HG03457 (cell line): ENCODE measurements around the gene DAGLB.
A peak's percentile ranks its signal among the peaks of the same experiment; 100 is the strongest.

Experiments used
- ATAC-seq: cut with Tn5 transposase; IDR thresholded peaks from one replicate; pipeline ENCODE4 v1.9.1; 2021; ENCODE audit warnings: moderate number of reproducible peaks; ENCODE audit not compliant: unreplicated experiment

DAGLB gene, protein sequence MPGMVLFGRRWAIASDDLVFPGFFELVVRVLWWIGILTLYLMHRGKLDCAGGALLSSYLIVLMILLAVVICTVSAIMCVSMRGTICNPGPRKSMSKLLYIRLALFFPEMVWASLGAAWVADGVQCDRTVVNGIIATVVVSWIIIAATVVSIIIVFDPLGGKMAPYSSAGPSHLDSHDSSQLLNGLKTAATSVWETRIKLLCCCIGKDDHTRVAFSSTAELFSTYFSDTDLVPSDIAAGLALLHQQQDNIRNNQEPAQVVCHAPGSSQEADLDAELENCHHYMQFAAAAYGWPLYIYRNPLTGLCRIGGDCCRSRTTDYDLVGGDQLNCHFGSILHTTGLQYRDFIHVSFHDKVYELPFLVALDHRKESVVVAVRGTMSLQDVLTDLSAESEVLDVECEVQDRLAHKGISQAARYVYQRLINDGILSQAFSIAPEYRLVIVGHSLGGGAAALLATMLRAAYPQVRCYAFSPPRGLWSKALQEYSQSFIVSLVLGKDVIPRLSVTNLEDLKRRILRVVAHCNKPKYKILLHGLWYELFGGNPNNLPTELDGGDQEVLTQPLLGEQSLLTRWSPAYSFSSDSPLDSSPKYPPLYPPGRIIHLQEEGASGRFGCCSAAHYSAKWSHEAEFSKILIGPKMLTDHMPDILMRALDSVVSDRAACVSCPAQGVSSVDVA

DNA sequence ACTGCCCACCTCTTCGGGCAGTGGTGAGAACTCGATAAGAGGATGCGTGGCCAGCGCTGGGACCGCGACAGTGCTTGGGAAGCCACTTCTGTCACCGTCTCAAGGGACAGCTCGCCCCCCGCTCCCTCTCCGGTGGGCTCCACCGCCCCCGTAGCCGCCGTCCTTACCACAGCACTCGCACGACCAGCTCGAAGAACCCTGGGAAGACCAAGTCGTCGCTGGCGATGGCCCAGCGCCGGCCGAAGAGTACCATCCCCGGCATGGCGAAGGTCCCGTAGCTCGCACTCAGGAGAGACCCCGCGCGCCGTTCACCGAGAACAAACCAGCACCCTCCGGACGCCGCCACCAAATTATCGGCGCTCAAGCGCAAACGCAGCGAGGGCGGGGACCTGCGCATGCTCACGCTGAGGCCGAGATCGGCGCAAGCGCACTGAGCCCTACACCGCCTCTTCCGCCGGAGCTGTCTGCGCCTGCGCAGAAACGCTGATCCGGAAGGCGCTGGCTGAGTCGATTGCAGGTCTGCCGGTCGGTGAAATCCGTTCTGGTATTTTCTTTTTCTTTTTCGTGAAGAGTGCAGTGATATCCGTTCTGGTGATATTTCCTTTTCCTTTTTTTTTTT is at the start of gene DAGLB:
Gene DAGLB, minus strand, starts transcription at position 374 of the 619 bp plus-strand sequence. Its CDS starts 112 bp downstream, at position 262.
- peak; percentile 56 for ATAC-seq

- ATAC-seq, result no peak
Measured at GRCh38 chr7:6497637-6497905, 49.8 kb upstream of the DAGLB start.

GRCh38 chr7:6496842-6497636 is 49.3 kb upstream of the DAGLB start:
- no peak for ATAC-seq

DNA sequence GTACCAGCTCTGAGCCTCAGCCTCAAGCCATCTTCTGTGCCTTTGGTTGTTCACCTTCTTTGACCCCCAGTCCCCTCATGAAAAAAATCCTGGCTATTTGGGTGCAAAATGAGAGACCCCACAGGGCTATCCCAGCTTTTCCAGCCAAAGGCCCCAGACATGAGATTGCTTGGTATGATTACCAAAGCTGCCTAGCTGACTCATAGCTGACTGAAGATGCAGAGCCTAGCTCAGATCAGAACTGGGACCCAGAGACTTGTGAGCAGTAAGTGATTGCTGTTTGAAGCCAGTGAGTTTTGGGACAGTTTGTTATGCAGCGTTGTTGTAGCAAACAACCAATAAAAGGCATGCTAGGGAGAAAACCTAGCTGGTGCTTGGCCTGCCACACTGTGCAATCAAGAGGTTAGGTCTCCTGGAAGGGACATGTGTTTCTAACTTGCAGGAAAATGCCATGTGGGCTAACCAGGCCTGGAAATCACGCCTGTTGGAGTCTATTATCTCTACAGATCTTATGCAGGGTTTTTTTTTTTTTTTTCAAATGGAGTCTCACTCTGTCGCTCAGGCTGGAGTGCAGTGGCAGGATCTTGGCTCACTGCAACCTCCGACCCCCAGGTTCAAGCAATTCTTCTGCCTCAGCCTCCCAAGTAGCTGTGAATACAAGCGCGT is 48.0 kb upstream of the DAGLB start:
- ATAC-seq, result no peak

- ATAC-seq, result no peak
Measured at GRCh38 chr7:6494365-6494764, 46.6 kb upstream of the DAGLB start.

GRCh38 chr7:6491194-6491593 is 43.4 kb upstream of the DAGLB start:
- no peak for ATAC-seq

- ATAC-seq, result no peak
Measured at GRCh38 chr7:6489612-6490011, 41.9 kb upstream of the DAGLB start.

DNA sequence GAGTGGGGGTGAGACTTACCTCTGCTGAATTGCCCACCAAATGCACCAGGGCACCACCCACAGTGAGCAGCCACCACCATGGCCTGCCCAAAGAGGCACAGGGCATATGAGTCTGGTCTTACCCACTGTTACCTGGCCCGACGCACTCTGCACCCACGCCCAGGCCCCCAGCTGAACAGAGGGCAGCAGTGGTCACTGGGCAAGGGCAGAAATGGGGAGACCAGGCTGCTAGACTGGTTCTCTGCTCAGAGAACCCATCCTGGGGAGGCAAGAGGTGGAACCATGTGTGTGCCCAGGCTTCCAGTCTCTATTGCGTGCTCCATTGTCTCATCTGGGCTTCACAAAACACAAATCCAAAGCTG is 39.4 kb upstream of the DAGLB start:
- ATAC-seq, result no peak

GRCh38 chr7:6486438-6487183 is 38.9 kb upstream of the DAGLB start:
- ATAC-seq, result no peak

DNA sequence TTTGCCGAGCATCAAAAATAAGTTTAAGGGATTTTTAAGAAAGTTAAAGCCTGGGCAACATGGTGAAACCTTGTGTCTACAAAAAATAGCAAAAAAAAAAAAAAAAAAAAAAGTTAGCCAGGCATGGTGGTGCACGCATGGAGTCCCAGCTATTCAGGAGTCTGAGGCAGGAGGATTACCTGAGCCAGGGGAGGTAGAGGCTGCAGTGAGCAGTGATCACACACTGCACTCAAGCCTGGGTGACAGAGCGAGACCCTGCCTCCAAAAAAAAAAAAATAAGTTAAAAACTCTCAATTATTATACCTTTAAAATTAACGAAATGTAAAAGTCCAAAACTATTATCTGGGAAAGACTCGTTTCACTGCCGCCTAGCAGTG is 35.0 kb upstream of the DAGLB start:
- ATAC-seq, result no peak

- no peak for ATAC-seq
Measured at GRCh38 chr7:6482307-6482706, 34.6 kb upstream of the DAGLB start.

DNA sequence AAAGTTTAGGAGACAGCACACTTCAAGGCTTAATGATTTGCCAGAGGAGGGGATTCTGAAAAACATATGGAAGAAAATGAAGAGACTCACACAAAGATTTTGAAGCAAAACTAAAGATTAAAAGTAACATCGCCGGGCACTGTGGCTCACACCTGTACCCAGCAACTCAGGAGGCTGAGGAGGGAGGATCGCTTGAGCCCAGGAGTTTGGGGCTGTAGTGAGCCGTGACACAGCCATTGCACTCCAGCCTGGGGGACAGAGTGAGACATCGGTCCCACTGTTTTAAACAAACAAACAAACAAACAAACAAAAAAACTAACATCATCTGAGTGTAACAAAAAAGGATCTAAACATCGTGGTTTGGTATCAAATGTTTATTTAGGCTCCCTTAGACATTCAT is 33.7 kb upstream of the DAGLB start:
- ATAC-seq, result no peak

DNA sequence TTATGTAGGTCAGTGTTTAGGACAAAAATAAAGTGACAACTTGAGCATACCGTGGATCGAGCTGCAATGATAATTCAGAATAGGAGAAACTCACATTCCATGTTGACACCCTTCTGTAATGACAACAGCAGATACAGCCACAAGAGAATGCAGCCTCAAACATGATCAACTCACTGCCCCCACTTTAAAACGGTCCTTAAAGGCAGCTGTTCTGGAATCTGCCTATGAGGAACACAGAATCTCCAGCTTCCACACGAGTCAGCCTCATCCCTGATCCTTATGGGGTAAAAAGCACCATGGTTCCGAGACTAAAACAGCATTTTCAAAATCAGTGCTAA is 32.5 kb upstream of the DAGLB start:
- ATAC-seq, result no peak

- no peak for ATAC-seq
Measured at GRCh38 chr7:6479067-6479466, 31.3 kb upstream of the DAGLB start.

DNA sequence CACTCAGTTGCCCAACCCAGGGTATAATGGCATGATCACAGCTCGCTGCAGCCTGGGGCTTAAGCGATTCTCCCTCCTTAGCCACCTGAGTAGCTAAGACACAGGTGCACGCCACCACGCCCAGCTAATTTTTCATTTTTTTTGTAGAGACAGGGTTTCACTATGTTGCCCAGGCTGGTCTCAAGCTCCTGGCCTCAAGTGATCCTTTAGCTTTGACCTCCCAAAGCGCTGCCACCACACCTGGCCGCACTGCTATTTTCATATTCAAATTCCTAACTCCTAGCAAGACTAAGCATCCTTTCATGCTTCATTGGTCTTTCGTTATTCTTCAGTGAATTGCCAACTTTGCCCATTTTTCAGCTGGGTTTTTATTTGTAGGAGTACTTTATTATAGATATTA is 30.4 kb upstream of the DAGLB start:
- ATAC-seq, result no peak

GRCh38 chr7:6477318-6477660 is 29.5 kb upstream of the DAGLB start:
- ATAC-seq, result no peak

- no peak for ATAC-seq
Measured at GRCh38 chr7:6476596-6477317, 29.0 kb upstream of the DAGLB start.

DNA sequence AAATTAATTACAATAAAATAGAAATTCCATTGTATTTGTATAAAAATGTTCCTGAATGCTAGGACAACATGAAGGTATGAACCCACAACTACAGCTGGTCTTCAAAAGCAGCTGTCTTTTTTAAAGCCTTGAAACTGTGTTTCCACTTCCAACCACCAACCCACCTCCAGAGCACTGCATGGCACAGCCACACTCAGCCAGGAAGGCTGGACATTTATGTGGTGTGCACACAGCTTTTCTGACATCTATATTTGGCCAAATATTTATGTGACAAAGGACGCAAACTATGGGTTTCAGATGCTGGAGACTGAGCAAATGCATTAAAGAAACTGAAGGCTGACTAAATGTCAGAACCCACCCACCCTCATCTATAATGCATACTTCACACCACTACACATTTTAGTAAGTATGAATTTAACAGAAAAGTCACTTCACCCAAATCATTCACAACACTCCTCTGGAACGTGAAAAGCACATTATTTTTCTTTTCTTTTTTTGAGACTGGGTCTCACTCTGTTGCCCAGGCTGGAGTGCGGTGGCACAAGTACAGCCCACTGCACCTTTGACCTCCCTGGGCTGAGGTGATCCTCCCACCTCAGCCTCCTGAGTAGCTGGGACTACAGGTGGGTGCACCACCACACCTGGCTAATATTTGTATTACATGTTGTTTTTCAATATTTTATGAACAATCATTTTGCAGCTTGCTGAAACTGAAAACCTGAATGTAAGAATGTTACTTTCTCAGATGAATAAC is 27.9 kb upstream of the DAGLB start:
- ATAC-seq, result no peak

- ATAC-seq, result no peak
Measured at GRCh38 chr7:6465862-6466261, 18.1 kb upstream of the DAGLB start.
